H1 (cell line): Measurements from ENCODE around the gene TXNRD2. TPM values are rescaled to one million over a fixed set of nuclear protein-coding genes. Genes with fewer than 3 reads are reported as not detected.

Experiments
- CTCF ChIA-PET: fragments of 300-600 bp; sonication (Branson Sonifier 250); formaldehyde crosslinking; loops from one replicate; lab custom pipeline; 2021; ENCODE audit not compliant: partially characterized antibody; lab: Charles Lee
- POLR2A ChIA-PET: fragments of 300-600 bp; sonication (Branson Sonifier 250); formaldehyde crosslinking; loops from one replicate; lab custom pipeline; 2021; ENCODE audit warnings: inconsistent platforms; ENCODE audit not compliant: partially characterized antibody; lab: Charles Lee
- DNase-seq, 2 experiments: peaks; one replicate each; pipeline versions ENCODE4 v3.0.0 to v3.0.0-alpha.2; 2010 to 2022; ENCODE audit warnings: low spot score in 2 of 2, low read depth in 1 of 2, mixed read lengths in 1 of 2
- FAIRE-seq: peaks from 2 replicates; lab custom pipeline; 2011; peaks lifted over from hg19 to GRCh38; lab: Jason Lieb, UNC
- H2AFZ ChIP-seq: 2 replicates; pipeline ENCODE4 v1.8.1; 2012; ENCODE audit warnings: low read length, inconsistent platforms
- H2AK5ac ChIP-seq: 2 replicates; pipeline ENCODE4 v1.6.1; 2013; ENCODE audit warnings: low read depth, low read length
- H2BK120ac ChIP-seq: replicated peaks from 2 replicates; pipeline ENCODE3; 2013; ENCODE audit warnings: low read depth, low read length, inconsistent platforms
- H2BK12ac ChIP-seq: 2 replicates; pipeline ENCODE4 v1.6.1; 2013; ENCODE audit warnings: low read depth, low read length
- H2BK15ac ChIP-seq: 2 replicates; pipeline ENCODE4 v1.6.1; 2013; ENCODE audit warnings: low read length
- H2BK20ac ChIP-seq: 2 replicates; pipeline ENCODE4 v1.6.1; 2013; ENCODE audit warnings: low read length
- H2BK5ac ChIP-seq: 2 replicates; pipeline ENCODE4 v1.6.1; 2013; ENCODE audit warnings: low read depth, low read length
- H3K14ac ChIP-seq: 2 replicates; pipeline ENCODE4 v1.6.1; 2013; ENCODE audit warnings: inconsistent platforms; ENCODE audit not compliant: insufficient read length
- H3K18ac ChIP-seq: 2 replicates; pipeline ENCODE4 v1.6.1; 2013; ENCODE audit warnings: low read length; ENCODE audit errors: extremely low read depth
- H3K23ac ChIP-seq: 2 replicates; pipeline ENCODE4 v1.6.1; 2013; ENCODE audit warnings: inconsistent platforms; ENCODE audit not compliant: insufficient read length
- H3K23me2 ChIP-seq: 2 replicates; pipeline ENCODE4 v1.6.1; 2013; ENCODE audit warnings: low read depth, low read length
- H3K27ac ChIP-seq: 2 replicates; pipeline ENCODE4 v1.6.1; 2011; ENCODE audit warnings: low read depth, low read length, inconsistent platforms
- H3K27me3 ChIP-seq, 4 experiments: replicated peaks in 1 of 4; 1 replicate in 1 of 4; 2 replicates in 3 of 4; pipeline versions ENCODE4 v1.6.1 to v1.8.1; 2011 to 2013; ENCODE audit warnings: low read length in 3 of 4, mild to moderate bottlenecking in 3 of 4, inconsistent platforms in 2 of 4, mixed read lengths in 2 of 4, moderate library complexity in 1 of 4; ENCODE audit not compliant: control insufficient read depth in 3 of 4, insufficient read depth in 3 of 4; ENCODE audit errors: extremely low read depth in 1 of 4
- H3K36me3 ChIP-seq, 4 experiments: 2 replicates each; pipeline versions ENCODE4 v1.6.1 to v1.8.1; 2011 to 2013; ENCODE audit warnings: mild to moderate bottlenecking in 4 of 4, low read length in 3 of 4, moderate library complexity in 2 of 4, control low read depth in 1 of 4, inconsistent platforms in 1 of 4; ENCODE audit not compliant: insufficient read depth in 4 of 4, control insufficient read depth in 2 of 4
- H3K4ac ChIP-seq: replicated peaks from 2 replicates; pipeline ENCODE3; 2013; ENCODE audit warnings: low read length, low read depth, mixed read lengths, inconsistent platforms; ENCODE audit not compliant: insufficient read length
- H3K4me1 ChIP-seq, 4 experiments: replicated peaks in 1 of 4; 1 replicate in 1 of 4; 2 replicates in 3 of 4; pipeline versions ENCODE4 v1.6.1 to v1.8.1; 2011 to 2013; ENCODE audit warnings: low read length in 3 of 4, inconsistent platforms in 2 of 4, mixed read lengths in 1 of 4; ENCODE audit not compliant: insufficient read depth in 4 of 4, control insufficient read depth in 3 of 4
- H3K4me2 ChIP-seq, 2 experiments: 2 replicates each; pipeline versions ENCODE4 v1.6.1 to v1.8.1; 2011 to 2013; ENCODE audit warnings: low read depth in 2 of 2, low read length in 2 of 2, control low read depth in 1 of 2, inconsistent platforms in 1 of 2, mild to moderate bottlenecking in 1 of 2; ENCODE audit not compliant: insufficient read depth in 1 of 2
- H3K4me3 ChIP-seq, 4 experiments: fragments of 200-600, 300-600 bp in 1 of 4; sonication (generic), shearing (Covaris generic), sonication (Bioruptor Twin) in 1 of 4; 2 replicates each; pipeline versions ENCODE4 v1.5.1 to v1.8.1; 2011 to 2016; ENCODE audit warnings: low read length in 4 of 4, low read depth in 3 of 4, control low read depth in 2 of 4, inconsistent platforms in 2 of 4, mild to moderate bottlenecking in 2 of 4, mixed read lengths in 1 of 4, moderate library complexity in 1 of 4; ENCODE audit not compliant: insufficient read depth in 2 of 4; ENCODE audit errors: extremely low read depth in 1 of 4
- H3K56ac ChIP-seq: replicated peaks from 2 replicates; pipeline ENCODE3; 2013; ENCODE audit warnings: low read depth, mild to moderate bottlenecking, mixed read lengths, low read length, inconsistent platforms; ENCODE audit not compliant: insufficient read length
- H3K79me1 ChIP-seq: 2 replicates; pipeline ENCODE4 v1.6.1; 2013; ENCODE audit warnings: low read depth, low read length, control low read depth
- H3K79me2 ChIP-seq, 2 experiments: 2 replicates each; pipeline versions ENCODE4 v1.6.1 to v1.8.1; 2012 to 2013; ENCODE audit warnings: low read length in 2 of 2, mild to moderate bottlenecking in 2 of 2, inconsistent platforms in 1 of 2; ENCODE audit not compliant: insufficient read depth in 2 of 2, control insufficient read depth in 1 of 2
- H3K9ac ChIP-seq, 4 experiments: replicated peaks in 1 of 4; 1 replicate in 1 of 4; 2 replicates in 3 of 4; pipeline versions ENCODE4 v1.6.1 to v1.8.1; 2011 to 2013; ENCODE audit warnings: low read depth in 3 of 4, low read length in 3 of 4, control low read depth in 2 of 4, mild to moderate bottlenecking in 2 of 4, moderate library complexity in 2 of 4, inconsistent platforms in 1 of 4; ENCODE audit errors: extremely low read depth in 1 of 4
- H3K9me3 ChIP-seq, 2 experiments: 2 replicates each; pipeline versions ENCODE4 v1.6.1 to v1.8.1; 2012 to 2013; ENCODE audit warnings: mild to moderate bottlenecking in 2 of 2, moderate library complexity in 2 of 2, control low read depth in 1 of 2, inconsistent platforms in 1 of 2, low read depth in 1 of 2, low read length in 1 of 2, mixed read lengths in 1 of 2; ENCODE audit not compliant: insufficient read depth in 2 of 2
- H4K20me1 ChIP-seq, 2 experiments: replicated peaks in 1 of 2; 2 replicates each; pipeline versions ENCODE3 to v1.8.1; 2011 to 2013; ENCODE audit warnings: inconsistent platforms in 2 of 2, low read length in 2 of 2, mild to moderate bottlenecking in 1 of 2; ENCODE audit not compliant: insufficient read depth in 2 of 2, control insufficient read depth in 1 of 2
- H4K5ac ChIP-seq: 2 replicates; pipeline ENCODE4 v1.6.1; 2013; ENCODE audit warnings: low read length, low read depth, mixed read lengths, inconsistent platforms; ENCODE audit not compliant: insufficient read length
- H4K8ac ChIP-seq: 2 replicates; pipeline ENCODE4 v1.8.0; 2013; ENCODE audit warnings: mild to moderate bottlenecking, moderate library complexity, low read length, inconsistent platforms; ENCODE audit not compliant: insufficient read depth; ENCODE audit errors: extremely low read depth
- H4K91ac ChIP-seq: replicated peaks from 2 replicates; pipeline ENCODE3; 2013; ENCODE audit warnings: low read length, mixed read lengths, inconsistent platforms; ENCODE audit not compliant: insufficient read length
- POLR2AphosphoS5 ChIP-seq: IDR thresholded peaks from 2 replicates; pipeline ENCODE4 v1.6.1; 2011; ENCODE audit warnings: low read depth, low read length
- SIN3A ChIP-seq, 2 experiments: IDR thresholded peaks in 1 of 2; conservative IDR thresholded peaks in 1 of 2; 2 replicates each; pipeline ENCODE4 v1.6.1; 2011 to 2012; ENCODE audit warnings: low read length in 2 of 2, improper control_type of control experiment in 1 of 2, low read depth in 1 of 2, mild to moderate bottlenecking in 1 of 2
- TAF7 ChIP-seq: optimal IDR thresholded peaks from 2 replicates; pipeline ENCODE3; 2011; ENCODE audit warnings: low read depth, mild to moderate bottlenecking, inconsistent platforms, low read length, moderate library complexity, borderline replicate concordance
- ZNF274 ChIP-seq: IDR thresholded peaks from 2 replicates; pipeline ENCODE4 v1.7.0; 2012; ENCODE audit warnings: low read length, borderline replicate concordance; ENCODE audit errors: extremely low read depth
- WGBS, 2 experiments: shearing (Covaris generic) in 1 of 2; methylation state at CpG; one replicate each; pipeline versions ENCODE4 v1.1.6 to v1.1.7; 2013 to 2015; ENCODE audit warnings: low lambda C conversion rate in 2 of 2, mixed read lengths in 2 of 2, inconsistent platforms in 1 of 2, low coverage in 1 of 2, missing lambda C conversion rate in 1 of 2; ENCODE audit not compliant: insufficient replicate concordance in 2 of 2, insufficient coverage in 1 of 2, insufficient read length in 1 of 2; ENCODE audit errors: extremely low coverage in 1 of 2, missing lambda C conversion rate in 1 of 2; 5-methylcytosine and 5-hydroxymethylcytosine counted together
- polyA plus RNA-seq, 7 experiments: library from polyadenylated mRNA; depleted of rRNA in 3 of 7; stranded (reverse) in 5 of 7; unstranded in 2 of 7; fragments of >200 nt in 5 of 7; fragments of 200-250 nt in 2 of 7; gene quantifications; 1 replicate in 5 of 7; 2 replicates in 1 of 7; 4 replicates in 1 of 7; pipeline versions ENCODE4 v1.2.1 to v1.2.3, GENCODE V29; 2011 to 2013; ENCODE audit warnings: missing spikeins in 2 of 7, mixed read lengths in 2 of 7
- total RNA-seq: library from RNA; stranded (reverse); fragmentation: NEBNext Ultra II Directional; extraction: Animal tissue kit (Norgen Biotek cat#: 25700); gene quantifications from 2 replicates; pipeline ENCODE4 v1.2.1, GENCODE V29; 2021

The TXNRD2 gene
- total and polyA plus RNA-seq, 2 of the 8 experiments (the other 6 are each of a cell fraction or from before 2014, with no cell fraction given): 14.8 to 21.9 TPM

GRCh38 chr22:19927696-19928095 is 13.9 kb downstream of the TXNRD2 start:
- no peaks in the 10 kb centered on the region for H3K23me2 ChIP-seq
- H3K4me1 ChIP-seq: no peaks in the 10 kb centered on the region
- H3K27ac ChIP-seq: no peak overlapping the region
- no peaks in the 10 kb centered on the region for H3K36me3 ChIP-seq
- H2AK5ac ChIP-seq: no peak overlapping the region
- TF ChIP-seq ZNF274 (no peak), POLR2AphosphoS5 (no peak), TAF7 (no peak), SIN3A (conservative IDR thresholded peaks at IDR 0.05 in 1 of 2, IDR thresholded peaks at IDR 0.05 in 1 of 2; ENCODE audit: low read depth in 1 of 2, low read length in 2 of 2) (no peak)
- H3K56ac ChIP-seq: no peak overlapping the region
- H4K91ac ChIP-seq: no peak overlapping the region
- no peak overlapping the region for H4K8ac ChIP-seq
- no peak overlapping the region for H2BK120ac ChIP-seq
- no peak overlapping the region for H2BK5ac ChIP-seq
- no peak overlapping the region for H2AFZ ChIP-seq
- no peak overlapping the region for H3K14ac ChIP-seq
- no peak overlapping the region for H2BK12ac ChIP-seq
- no peak overlapping the region for H3K4me3 ChIP-seq
- 88% methylated on average over 7 of the region's 7 CpGs; no CpG with 5 or more reads in 1 of the 2 experiments for WGBS, 2 experiments
- H3K4ac ChIP-seq: no peak overlapping the region
- H3K79me2 ChIP-seq: no peaks in the 10 kb centered on the region
- no peak overlapping the region for H3K4me2 ChIP-seq
- H3K18ac ChIP-seq: no peak overlapping the region
- no peak for DNase-seq
- H3K9ac ChIP-seq: no peak overlapping the region
- H4K5ac ChIP-seq: no peak overlapping the region
- CTCF ChIA-PET: interaction anchor here (0.7 to 1.6 kb wide), 5 partner anchors 14 to 628 kb away, joined by 3 to 7 read pairs (median 3); no protein-coding TSS in a partner anchor
- POLR2A ChIA-PET: no interaction called here
- H3K23ac ChIP-seq: no peak overlapping the region
- no peak overlapping the region for H2BK15ac ChIP-seq
- H3K9me3 ChIP-seq: no peaks in the 10 kb centered on the region
- no peaks in the 10 kb centered on the region for H3K27me3 ChIP-seq
- FAIRE-seq: no peak
- H2BK20ac ChIP-seq: no peak overlapping the region
- peaks cover 0 to 1% of the 10 kb centered on the region in 2 experiments for H4K20me1 ChIP-seq
- no peaks in the 10 kb centered on the region for H3K79me1 ChIP-seq
